Nephron progenitor cell (in vitro differentiated cells): Measurements from ENCODE around the gene SYT1.
A peak's percentile ranks its signal among the peaks of the same experiment; 100 is the strongest.

Experiments
- DNase-seq: peaks from one replicate; pipeline ENCODE4 v3.0.0; 2021
- H3K27ac Mint-ChIP-seq: 2 replicates; pipeline ENCODE4 v1.8.0; 2021; ENCODE audit warnings: mild to moderate bottlenecking, moderate library complexity, mixed read lengths
- H3K27me3 Mint-ChIP-seq: 2 replicates; pipeline ENCODE4 v1.8.0; 2021; ENCODE audit warnings: mild to moderate bottlenecking, low read depth, mixed read lengths; ENCODE audit not compliant: poor library complexity
- H3K36me3 Mint-ChIP-seq: 2 replicates; pipeline ENCODE4 v1.8.0; 2021; ENCODE audit warnings: low read depth, mixed read lengths
- H3K4me1 Mint-ChIP-seq: 2 replicates; pipeline ENCODE4 v1.8.0; 2021; ENCODE audit warnings: mixed read lengths
- H3K4me3 Mint-ChIP-seq: 2 replicates; pipeline ENCODE4 v1.8.0; 2021; ENCODE audit warnings: mild to moderate bottlenecking, moderate library complexity, mixed read lengths
- H3K9me3 Mint-ChIP-seq: 2 replicates; pipeline ENCODE4 v1.8.0; 2021; ENCODE audit warnings: mild to moderate bottlenecking, moderate library complexity, mixed read lengths
- CTCF ChIP-seq: fragments of 200-600 bp; sonication (generic); IDR thresholded peaks from 2 replicates; pipeline ENCODE4 v1.5.0; 2021; ENCODE audit warnings: antibody characterized with exemption

The SYT1 gene

GRCh38 chr12:79073506-79073905 lies 208.9 kb downstream of the SYT1 start:
- Mint-ChIP-seq H3K4me1 (no peaks in the 10 kb centered on the region), H3K9me3 (no peaks in the 10 kb centered on the region), H3K27me3 (no peaks in the 10 kb centered on the region), H3K27ac (no peak overlapping the region), H3K4me3 (no peak overlapping the region), H3K36me3 (no peaks in the 10 kb centered on the region)
- no peak for DNase-seq
- TF ChIP-seq CTCF = no peak

GRCh38 chr12:79082595-79082994 lies 218.0 kb downstream of the SYT1 start:
- Mint-ChIP-seq H3K27ac (peak overlapping the region; percentile 52), H3K4me1 (no peaks in the 10 kb centered on the region), H3K4me3 (no peak overlapping the region), H3K27me3 (no peaks in the 10 kb centered on the region), H3K9me3 (no peaks in the 10 kb centered on the region), H3K36me3 (no peaks in the 10 kb centered on the region)
- no peak for TF ChIP-seq CTCF
- no peak for DNase-seq

- Mint-ChIP-seq H3K27me3 (no peaks in the 10 kb centered on the region), H3K4me1 (no peaks in the 10 kb centered on the region), H3K36me3 (no peaks in the 10 kb centered on the region), H3K9me3 (no peaks in the 10 kb centered on the region), H3K27ac (no peak overlapping the region), H3K4me3 (no peak overlapping the region)
- no peak for DNase-seq
- no peak for TF ChIP-seq CTCF
These were observed 218.6 kb downstream of the SYT1 start for GRCh38 chr12:79083181-79083580.

GRCh38 chr12:79085106-79085682 lies 220.6 kb downstream of the SYT1 start:
- H3K9me3 Mint-ChIP-seq = no peaks in the 10 kb centered on the region
- H3K36me3 Mint-ChIP-seq = no peaks in the 10 kb centered on the region

GRCh38 chr12:79086541-79087296 lies 222.1 kb downstream of the SYT1 start:
- Mint-ChIP-seq H3K27me3 (no peaks in the 10 kb centered on the region), H3K36me3 (no peaks in the 10 kb centered on the region), H3K27ac (no peak overlapping the region), H3K4me1 (no peaks in the 10 kb centered on the region), H3K4me3 (no peak overlapping the region), H3K9me3 (no peaks in the 10 kb centered on the region)
- peak; percentile 2 for DNase-seq
- no peak for TF ChIP-seq CTCF

More at GRCh38 chr12:79085106-79085682, 220.6 kb downstream of the SYT1 start:
- Mint-ChIP-seq H3K4me1 (no peaks in the 10 kb centered on the region), H3K27me3 (no peaks in the 10 kb centered on the region), H3K27ac (no peak overlapping the region), H3K4me3 (no peak overlapping the region)
- TF ChIP-seq CTCF = no peak
- DNase-seq = no peak

- DNase-seq = no peak
- no peak overlapping the region for H3K4me3 Mint-ChIP-seq
- H3K27ac Mint-ChIP-seq = no peak overlapping the region
- no peak for TF ChIP-seq CTCF
- H3K36me3 Mint-ChIP-seq = no peaks in the 10 kb centered on the region
- peaks cover 7% of the 10 kb centered on the region for H3K4me1 Mint-ChIP-seq
- H3K9me3 Mint-ChIP-seq = no peaks in the 10 kb centered on the region
- H3K27me3 Mint-ChIP-seq = peaks cover 4% of the 10 kb centered on the region
These were observed 234.0 kb downstream of the SYT1 start for GRCh38 chr12:79098530-79098929.
